K562 (cell line): ENCODE measurements around the gene LRCH1. TPM values are rescaled to one million over a fixed set of nuclear protein-coding genes. Genes with fewer than 3 reads are reported as not detected.

Experiments
- ATAC-seq: fragments of 200-7000 bp; cut with Tn5 transposase; 3 replicates; pipeline ENCODE4 v1.9.1; 2020; ENCODE audit warnings: moderate library complexity
- BruUV-seq: library from RNA; stranded (reverse); fragments of 400-500 nt; replicated peaks from 2 replicates; lab custom pipeline; 2021; lab: Mats Ljungman, UMichigan
- CTCF ChIA-PET: fragments of 300-600 bp; formaldehyde crosslinking; extraction: SDS; loops from one replicate; lab custom pipeline; 2021; ENCODE audit warnings: low intra/inter-chr PET ratio; lab: Yijun Ruan, JAX
- POLR2A ChIA-PET: fragments of 300-600, 350-650 bp; sonication (Branson Sonifier 250); formaldehyde crosslinking; extraction: SDS; loops from one replicate; lab custom pipeline; 2021; ENCODE audit warnings: antibody characterized with exemption, inconsistent platforms; lab: Yijun Ruan, JAX
- DNase-seq, 4 experiments: peaks; one replicate each; pipeline versions ENCODE4 v3.0.0 to v3.0.0-alpha.2; 2011 to 2018; ENCODE audit warnings: low spot score in 3 of 4, mixed read lengths in 3 of 4; ENCODE audit errors: extremely low read depth in 1 of 4
- FAIRE-seq: peaks from 2 replicates; lab custom pipeline; 2011; peaks lifted over from hg19 to GRCh38; lab: Jason Lieb, UNC
- H2AFZ ChIP-seq: 2 replicates; pipeline ENCODE4 v1.6.0; 2011; ENCODE audit warnings: low read depth, low read length, control low read depth, inconsistent platforms
- H3K27ac ChIP-seq: fragments of 200-600 bp; 3 replicates; pipeline ENCODE4 v1.8.0; 2011; ENCODE audit warnings: low read depth, mild to moderate bottlenecking, control low read depth, inconsistent platforms, low read length, moderate library complexity, mixed read lengths; ENCODE audit errors: extremely low read depth
- H3K27me3 ChIP-seq, 2 experiments: fragments of 300-600 bp in 1 of 2; 2 replicates in 1 of 2; 3 replicates in 1 of 2; pipeline versions ENCODE4 v1.6.0 to v1.8.0; 2011; ENCODE audit warnings: inconsistent platforms in 2 of 2, low read length in 2 of 2, mild to moderate bottlenecking in 1 of 2, mixed read lengths in 1 of 2, moderate library complexity in 1 of 2; ENCODE audit not compliant: control insufficient read depth in 2 of 2, insufficient read depth in 2 of 2
- H3K36me3 ChIP-seq: fragments of 300-600 bp; 3 replicates; pipeline ENCODE4 v1.8.0; 2011; ENCODE audit warnings: mild to moderate bottlenecking, low read length, inconsistent platforms; ENCODE audit not compliant: control insufficient read depth, insufficient read depth
- H3K4me1 ChIP-seq, 2 experiments: fragments of 200-600 bp in 1 of 2; replicated peaks in 1 of 2; 2 replicates in 1 of 2; 3 replicates in 1 of 2; pipeline versions ENCODE4 v1.5.1 to v1.8.0; 2011; ENCODE audit warnings: inconsistent platforms in 2 of 2, low read length in 2 of 2, mild to moderate bottlenecking in 1 of 2, mixed read lengths in 1 of 2, moderate library complexity in 1 of 2; ENCODE audit not compliant: control insufficient read depth in 2 of 2, insufficient read depth in 2 of 2
- H3K4me2 ChIP-seq: 2 replicates; pipeline ENCODE4 v1.6.1; 2011; ENCODE audit warnings: low read length, control low read depth, inconsistent platforms, mixed read lengths; ENCODE audit not compliant: insufficient read depth
- H3K4me3 ChIP-seq: fragments of 200-600 bp; sonication (generic), shearing (Covaris generic); 2 replicates; pipeline ENCODE4 v1.5.1; 2016; ENCODE audit warnings: control low read depth, inconsistent platforms
- H3K79me2 ChIP-seq: fragments of 200-600 bp; 3 replicates; pipeline ENCODE4 v1.8.0; 2011; ENCODE audit warnings: low read length, inconsistent platforms; ENCODE audit not compliant: control insufficient read depth, insufficient read depth
- H3K9ac ChIP-seq, 2 experiments: 2 replicates each; pipeline versions ENCODE4 v1.6.0 to v1.6.1; 2011; ENCODE audit warnings: low read depth in 2 of 2, low read length in 2 of 2, control low read depth in 1 of 2, inconsistent platforms in 1 of 2, mild to moderate bottlenecking in 1 of 2, mixed read lengths in 1 of 2; ENCODE audit not compliant: insufficient read depth in 1 of 2
- H3K9me1 ChIP-seq: one replicate; pipeline ENCODE4 v1.6.0; 2011; ENCODE audit warnings: inconsistent platforms, mild to moderate bottlenecking, low read length, moderate library complexity; ENCODE audit not compliant: control insufficient read depth, insufficient read depth
- H3K9me3 ChIP-seq: replicated peaks from 2 replicates; pipeline ENCODE4 v1.5.1; 2011; ENCODE audit warnings: low read depth, low read length, inconsistent platforms; ENCODE audit not compliant: control insufficient read depth, insufficient read depth
- H4K20me1 ChIP-seq: replicated peaks from 2 replicates; pipeline ENCODE4 v1.6.1; 2011; ENCODE audit warnings: low read length, inconsistent platforms, mixed read lengths; ENCODE audit not compliant: control insufficient read depth, insufficient read depth
- ARID3B ChIP-seq: fragments of 250-450 bp; sonication (Bioruptor Pico); IDR thresholded peaks from 2 replicates; pipeline ENCODE4 v1.4.0; 2020; ENCODE audit warnings: borderline replicate concordance
- CHD2 ChIP-seq: IDR thresholded peaks from 2 replicates; pipeline ENCODE4 v1.6.1; 2011; ENCODE audit warnings: low read depth, low read length
- MAZ ChIP-seq, 2 experiments: fragments of 450-650 bp in 1 of 2; sonication (generic) in 1 of 2; formaldehyde crosslinking; IDR thresholded peaks in 1 of 2; conservative IDR thresholded peaks in 1 of 2; 2 replicates each; pipeline versions ENCODE4 v1.4.0 to v1.5.0; 2020; ENCODE audit warnings: mild to moderate bottlenecking in 1 of 2, missing genetic modification reagents in 1 of 2
- ZNF311 ChIP-seq: fragments of 250-450 bp; sonication (Bioruptor Pico); IDR thresholded peaks from 2 replicates; pipeline ENCODE4 v1.4.0; 2020; ENCODE audit warnings: mild to moderate bottlenecking, moderate library complexity
- WGBS: fragments of 100-300 bp; shearing (Covaris generic); methylation state at CpG from one replicate; pipeline ENCODE4 v1.1.6; 2016; ENCODE audit warnings: low coverage, mixed read lengths; ENCODE audit not compliant: insufficient coverage; ENCODE audit errors: missing lambda C conversion rate; 5-methylcytosine and 5-hydroxymethylcytosine counted together
- in situ Hi-C: fragments of 300-500 bp; cut with MboI; formaldehyde crosslinking; loops from 4 replicates; pipeline ENCODE4 v1.15.0; 2018; ENCODE audit warnings: inconsistent platforms, mixed read lengths
- intact Hi-C: fragments of 100-400 bp; cut with micrococcal nuclease; formaldehyde crosslinking; loops from 2 replicates; pipeline ENCODE4 v1.14.2; 2022
- polyA plus RNA-seq, 8 experiments: library from polyadenylated mRNA; depleted of rRNA in 4 of 8; stranded (reverse) in 5 of 8; unstranded in 3 of 8; fragments of >200 nt; fragmentation: Nextera tagmentation in 2 of 8; fragmentation: Illumina TruSeq in 1 of 8; extraction: Ambion mirVana in 2 of 8; extraction: Trizol in 1 of 8; gene quantifications; 2 replicates each; pipeline versions ENCODE4 v1.2.1 to v1.2.3, GENCODE V29; 2011 to 2014; ENCODE audit warnings: inconsistent platforms in 1 of 8, missing spikeins in 1 of 8
- total RNA-seq, 7 experiments: library from RNA; depleted of rRNA in 6 of 7; stranded (reverse); fragments of >200 nt in 6 of 7; fragmentation: Illumina TruSeq in 2 of 7; extraction: Trizol in 2 of 7; gene quantifications; 2 replicates each; pipeline versions ENCODE4 v1.2.1 to v1.2.3, GENCODE V29; 2011 to 2021; ENCODE audit warnings: low replicate concordance in 1 of 7

The LRCH1 gene
- total and polyA plus RNA-seq, 9 of the 15 experiments (the other 6 are each of a cell fraction or from before 2014, with no cell fraction given): 1.1 to 6.8 (median 3.7) TPM

GRCh38 chr13:46620471-46620870, 67.5 kb downstream of the LRCH1 start (continued):
- TF ChIP-seq ARID3B (no peak), ZNF311 (no peak)

- Histone ChIP-seq H3K36me3 (no peaks in the 10 kb centered on the region), H3K79me2 (peaks cover 7% of the 10 kb centered on the region), H3K9me3 (no peaks in the 10 kb centered on the region), H3K4me3 (no peak overlapping the region), H3K4me1 (peaks cover 0 to 8% of the 10 kb centered on the region in 2 experiments; a peak in 1 of 5 replicates), H3K9ac (no peak overlapping the region), H3K27ac (no peak overlapping the region), H4K20me1 (peaks cover 22% of the 10 kb centered on the region), H3K9me1 (no peaks in the 10 kb centered on the region), H3K4me2 (no peak overlapping the region), H3K27me3 (no peaks in the 10 kb centered on the region), H2AFZ (no peak overlapping the region)
- intact Hi-C loops: no loop called here
- TF ChIP-seq MAZ (CRISPR knock-in tag; conservative IDR thresholded peaks at IDR 0.05 in 1 of 2, IDR thresholded peaks at IDR 0.05 in 1 of 2): no peak
- no peak for TF ChIP-seq CHD2
- POLR2A ChIA-PET: no interaction called here
- DNase-seq (no peak), ATAC-seq (no peak), FAIRE-seq (no peak)
- BruUV-seq: no TSS peak
- 70% methylated on average over 2 of the region's 2 CpGs for WGBS
- in situ Hi-C loops: no loop called here
- CTCF ChIA-PET: no interaction called here
Observed at GRCh38 chr13:46621133-46621532, 68.2 kb downstream of the LRCH1 start.
